Skin of body (tissue), 2 donors: ENCODE measurements around the gene MED28. TPM values are rescaled to one million over a fixed set of nuclear protein-coding genes. Genes with fewer than 3 reads are reported as not detected.
"Not testable (repeated sequence)": the region's sequence is repeated elsewhere in the genome, so short reads cannot be mapped to it uniquely, and the experiment has no call there.

Experiments used
- DNase-seq: peaks from one replicate; lab custom pipeline; 2025; lab: John Stamatoyannopoulos, UW
- total RNA-seq: library from RNA; depleted of rRNA; stranded (reverse); fragments of >200 nt; gene quantifications from one replicate; pipeline ENCODE4 v1.2.3, GENCODE V29; 2014

MED28 gene
- 19.9 TPM for total RNA-seq

- peak; percentile 97 for DNase-seq
These were observed at the start of gene MED28 for GRCh38 chr4:17614416-17615299. MED28 (plus strand) TSS chr4:17614641; CDS start chr4:17614655, 14 bp downstream.

GRCh38 chr4:17565846-17566245, 48.6 kb upstream of the MED28 start:
- no peak for DNase-seq

- DNase-seq, result peak; percentile 5
These were observed 47.2 kb upstream of the MED28 start for GRCh38 chr4:17567271-17567670.

GRCh38 chr4:17574206-17574605, 40.2 kb upstream of the MED28 start:
- no peak for DNase-seq

- DNase-seq, result not testable (repeated sequence)
These were observed 39.3 kb upstream of the MED28 start for GRCh38 chr4:17575177-17575576.

- peak; percentile 97 for DNase-seq
These were observed 37.3 kb upstream of the MED28 start, which contains the start of gene LAP3 for GRCh38 chr4:17576932-17577664. LAP3 (plus strand) TSS chr4:17577198; CDS start chr4:17577466, 268 bp downstream.

- DNase-seq, result no peak
These were observed 36.6 kb upstream of the MED28 start for GRCh38 chr4:17577665-17578481.

GRCh38 chr4:17578482-17578891, 36.0 kb upstream of the MED28 start:
- DNase-seq, result no peak

GRCh38 chr4:17580969-17581368, 33.5 kb upstream of the MED28 start:
- no peak for DNase-seq

GRCh38 chr4:17583276-17583675, 31.2 kb upstream of the MED28 start:
- DNase-seq, result no peak

- no peak for DNase-seq
These were observed 30.5 kb upstream of the MED28 start for GRCh38 chr4:17583941-17584340.

GRCh38 chr4:17584521-17585213, 29.8 kb upstream of the MED28 start:
- no peak for DNase-seq

GRCh38 chr4:17587094-17587822, 27.2 kb upstream of the MED28 start:
- no peak for DNase-seq

GRCh38 chr4:17589355-17589754, 25.1 kb upstream of the MED28 start:
- DNase-seq, result no peak

- no peak for DNase-seq
These were observed 18.9 kb upstream of the MED28 start for GRCh38 chr4:17595471-17596005.

- no peak for DNase-seq
These were observed 16.9 kb upstream of the MED28 start for GRCh38 chr4:17597517-17597916.

- DNase-seq, result peak; percentile 38
These were observed 14.6 kb upstream of the MED28 start for GRCh38 chr4:17599826-17600225.

GRCh38 chr4:17605236-17605635, 9.2 kb upstream of the MED28 start:
- no peak for DNase-seq

GRCh38 chr4:17613761-17614415, 553 bp upstream of the MED28 start:
- DNase-seq, result no peak
